ENCODE measurements around the gene SPAG16. TPM values are rescaled to one million over a fixed set of nuclear protein-coding genes. Genes with fewer than 3 reads are reported as not detected.
A peak's percentile ranks its signal among the peaks of the same experiment; 100 is the strongest.

The SPAG16 gene
- total and polyA plus RNA-seq, 2 donors from 2014 or later: 35.9 to 38.5 TPM

- no peak overlapping the region for H3K9ac ChIP-seq (ENCODE audit: low read length in 3 of 3)
- H3K4me3 ChIP-seq (ENCODE audit: low read length in 3 of 3): no peak overlapping the region
- H3K36me3 ChIP-seq (ENCODE audit: control insufficient read depth in 2 of 3, insufficient read depth in 3 of 3, low read length in 3 of 3): no peaks in the 10 kb centered on the region
- no peaks in the 10 kb centered on the region for H3K27me3 ChIP-seq (ENCODE audit: control insufficient read depth, insufficient read depth, low read length)
- FAIRE-seq (no peak), DNase-seq (no peak)
- H3K4me1 ChIP-seq (ENCODE audit: control insufficient read depth in 2 of 3, insufficient read depth in 2 of 3, low read depth in 1 of 3, low read length in 3 of 3): no peaks in the 10 kb centered on the region
- H3K9me3 ChIP-seq (ENCODE audit: control insufficient read depth in 2 of 3, insufficient read depth in 1 of 3, low read length in 3 of 3): peaks cover 0 to 50% (median 0%) of the 10 kb centered on the region in 3 donors
- no peak for TF ChIP-seq CTCF (IDR thresholded peaks at IDR 0.05; ENCODE audit: borderline replicate concordance, extremely low read depth, insufficient read depth)
- H3K27ac ChIP-seq (ENCODE audit: low read depth in 2 of 2, low read length in 2 of 2): no peak overlapping the region
- intact Hi-C loops (cut with DNase I): no loop called here
These were observed 191.2 kb downstream of the SPAG16 start for GRCh38 chr2:213475433-213475832.

- DNase-seq (no peak), FAIRE-seq (no peak)
- Histone ChIP-seq H3K4me3 (ENCODE audit: low read length in 3 of 3) (no peak overlapping the region), H3K27ac (ENCODE audit: low read depth in 2 of 2, low read length in 2 of 2) (no peak overlapping the region), H3K27me3 (ENCODE audit: control insufficient read depth, insufficient read depth, low read length) (no peaks in the 10 kb centered on the region), H3K36me3 (ENCODE audit: control insufficient read depth in 2 of 3, insufficient read depth in 3 of 3, low read length in 3 of 3) (no peaks in the 10 kb centered on the region), H3K4me1 (ENCODE audit: control insufficient read depth in 2 of 3, insufficient read depth in 2 of 3, low read depth in 1 of 3, low read length in 3 of 3) (no peaks in the 10 kb centered on the region), H3K9me3 (ENCODE audit: control insufficient read depth in 2 of 3, insufficient read depth in 1 of 3, low read length in 3 of 3) (peaks cover 0 to 50% (median 0%) of the 10 kb centered on the region in 3 donors), H3K9ac (ENCODE audit: low read length in 3 of 3) (no peak overlapping the region)
- TF ChIP-seq CTCF (IDR thresholded peaks at IDR 0.05; ENCODE audit: borderline replicate concordance, extremely low read depth, insufficient read depth): no peak
- intact Hi-C loops (cut with DNase I): no loop called here
These were observed 192.4 kb downstream of the SPAG16 start for GRCh38 chr2:213476641-213477040.

- H3K4me1 ChIP-seq (ENCODE audit: control insufficient read depth in 2 of 3, insufficient read depth in 2 of 3, low read depth in 1 of 3, low read length in 3 of 3): no peaks in the 10 kb centered on the region
- no peak for FAIRE-seq
- H3K9me3 ChIP-seq (ENCODE audit: control insufficient read depth in 2 of 3, insufficient read depth in 1 of 3, low read length in 3 of 3): no peaks in the 10 kb centered on the region
- peak in 1 of 5 donors; percentile 20 for DNase-seq
- no peak for TF ChIP-seq CTCF (IDR thresholded peaks at IDR 0.05; ENCODE audit: borderline replicate concordance, extremely low read depth, insufficient read depth)
- H3K27ac ChIP-seq (ENCODE audit: low read depth in 2 of 2, low read length in 2 of 2): no peak overlapping the region
- H3K27me3 ChIP-seq (ENCODE audit: control insufficient read depth, insufficient read depth, low read length): no peaks in the 10 kb centered on the region
- H3K9ac ChIP-seq (ENCODE audit: low read length in 3 of 3): no peak overlapping the region
- intact Hi-C loops (cut with DNase I): no loop called here
- no peak overlapping the region for H3K4me3 ChIP-seq (ENCODE audit: low read length in 3 of 3)
- H3K36me3 ChIP-seq (ENCODE audit: control insufficient read depth in 2 of 3, insufficient read depth in 3 of 3, low read length in 3 of 3): no peaks in the 10 kb centered on the region
These were observed 205.8 kb downstream of the SPAG16 start for GRCh38 chr2:213490087-213490486.

GRCh38 chr2:213491376-213491775 is 207.1 kb downstream of the SPAG16 start:
- Histone ChIP-seq H3K9me3 (ENCODE audit: control insufficient read depth in 2 of 3, insufficient read depth in 1 of 3, low read length in 3 of 3) (no peaks in the 10 kb centered on the region), H3K27me3 (ENCODE audit: control insufficient read depth, insufficient read depth, low read length) (no peaks in the 10 kb centered on the region), H3K9ac (ENCODE audit: low read length in 3 of 3) (no peak overlapping the region), H3K4me3 (ENCODE audit: low read length in 3 of 3) (no peak overlapping the region), H3K27ac (ENCODE audit: low read depth in 2 of 2, low read length in 2 of 2) (no peak overlapping the region), H3K4me1 (ENCODE audit: control insufficient read depth in 2 of 3, insufficient read depth in 2 of 3, low read depth in 1 of 3, low read length in 3 of 3) (no peaks in the 10 kb centered on the region), H3K36me3 (ENCODE audit: control insufficient read depth in 2 of 3, insufficient read depth in 3 of 3, low read length in 3 of 3) (no peaks in the 10 kb centered on the region)
- DNase-seq: no peak
- TF ChIP-seq CTCF (IDR thresholded peaks at IDR 0.05; ENCODE audit: borderline replicate concordance, extremely low read depth, insufficient read depth): no peak
- no peak for FAIRE-seq
- intact Hi-C loops (cut with DNase I): no loop called here

Data from kidney (tissue), 14 donors.